K562 (cell line): ENCODE results near the gene TMTC2. TPM values are rescaled to one million over a fixed set of nuclear protein-coding genes. Genes with fewer than 3 reads are reported as not detected.

Source experiments
- CREM ChIP-seq: IDR thresholded peaks from 2 replicates; pipeline ENCODE4 v1.6.1; 2014; ENCODE audit warnings: antibody characterized with exemption, low read depth
- MEF2D ChIP-seq: conservative IDR thresholded peaks from 2 replicates; pipeline ENCODE4 v1.6.1; 2016; ENCODE audit warnings: low read depth, missing genetic modification characterization, missing compliant biosample characterization
- PTRF ChIP-seq: fragments of 450-650 bp; IDR thresholded peaks from 2 replicates; pipeline ENCODE4 v1.6.1; 2016; ENCODE audit warnings: mild to moderate bottlenecking, missing genetic modification characterization, missing compliant biosample characterization
- RBBP5 ChIP-seq: fragments of 200-600 bp; sonication (generic); IDR thresholded peaks from 2 replicates; pipeline ENCODE4 v1.6.1; 2012; ENCODE audit warnings: borderline replicate concordance, mild to moderate bottlenecking, low read length, control low read depth, inconsistent platforms; ENCODE audit not compliant: insufficient read depth, poor library complexity, severe bottlenecking
- SAFB ChIP-seq: fragments of 200-400 bp; formaldehyde crosslinking; IDR thresholded peaks from 2 replicates; pipeline ENCODE4 v1.6.1; 2017; ENCODE audit warnings: low read depth, low read length, borderline replicate concordance
- TAF9B ChIP-seq: fragments of 450-650 bp; IDR thresholded peaks from 2 replicates; pipeline ENCODE4 v1.6.1; 2018; ENCODE audit warnings: mild to moderate bottlenecking; ENCODE audit not compliant: partially characterized antibody
- ZNF143 ChIP-seq: sonication (generic); formaldehyde crosslinking; IDR thresholded peaks from 2 replicates; pipeline ENCODE4 v1.9.0; 2022; ENCODE audit warnings: mild to moderate bottlenecking, missing genetic modification reagents
- polyA plus RNA-seq, 8 experiments: library from polyadenylated mRNA; depleted of rRNA in 4 of 8; stranded (reverse) in 5 of 8; unstranded in 3 of 8; fragments of >200 nt; fragmentation: Nextera tagmentation in 2 of 8; fragmentation: Illumina TruSeq in 1 of 8; extraction: Ambion mirVana in 2 of 8; extraction: Trizol in 1 of 8; gene quantifications; 2 replicates each; pipeline versions ENCODE4 v1.2.1 to v1.2.3, GENCODE V29; 2011 to 2014; ENCODE audit warnings: inconsistent platforms in 1 of 8, missing spikeins in 1 of 8
- total RNA-seq, 7 experiments: library from RNA; depleted of rRNA in 6 of 7; stranded (reverse); fragments of >200 nt in 6 of 7; fragmentation: Illumina TruSeq in 2 of 7; extraction: Trizol in 2 of 7; gene quantifications; 2 replicates each; pipeline versions ENCODE4 v1.2.1 to v1.2.3, GENCODE V29; 2011 to 2021; ENCODE audit warnings: low replicate concordance in 1 of 7
- TF ChIP-seq, protein P1 (sequence below), 2 experiments: fragments of 150-350 bp in 1 of 2; IDR thresholded peaks; 2 replicates each; pipeline ENCODE4 v1.6.1; 2012 to 2016; ENCODE audit warnings: low read depth in 2 of 2, low read length in 2 of 2, mild to moderate bottlenecking in 1 of 2, moderate library complexity in 1 of 2
- TF ChIP-seq, protein P2 (sequence below): fragments of 450-650 bp; IDR thresholded peaks from 2 replicates; pipeline ENCODE4 v1.6.1; 2016; ENCODE audit warnings: mild to moderate bottlenecking, moderate library complexity

TMTC2 gene
- total and polyA plus RNA-seq, 9 of the 15 experiments (the other 6 are each of a cell fraction or from before 2014, with no cell fraction given): 0.29 to 1.1 (median 0.55) TPM

DNA sequence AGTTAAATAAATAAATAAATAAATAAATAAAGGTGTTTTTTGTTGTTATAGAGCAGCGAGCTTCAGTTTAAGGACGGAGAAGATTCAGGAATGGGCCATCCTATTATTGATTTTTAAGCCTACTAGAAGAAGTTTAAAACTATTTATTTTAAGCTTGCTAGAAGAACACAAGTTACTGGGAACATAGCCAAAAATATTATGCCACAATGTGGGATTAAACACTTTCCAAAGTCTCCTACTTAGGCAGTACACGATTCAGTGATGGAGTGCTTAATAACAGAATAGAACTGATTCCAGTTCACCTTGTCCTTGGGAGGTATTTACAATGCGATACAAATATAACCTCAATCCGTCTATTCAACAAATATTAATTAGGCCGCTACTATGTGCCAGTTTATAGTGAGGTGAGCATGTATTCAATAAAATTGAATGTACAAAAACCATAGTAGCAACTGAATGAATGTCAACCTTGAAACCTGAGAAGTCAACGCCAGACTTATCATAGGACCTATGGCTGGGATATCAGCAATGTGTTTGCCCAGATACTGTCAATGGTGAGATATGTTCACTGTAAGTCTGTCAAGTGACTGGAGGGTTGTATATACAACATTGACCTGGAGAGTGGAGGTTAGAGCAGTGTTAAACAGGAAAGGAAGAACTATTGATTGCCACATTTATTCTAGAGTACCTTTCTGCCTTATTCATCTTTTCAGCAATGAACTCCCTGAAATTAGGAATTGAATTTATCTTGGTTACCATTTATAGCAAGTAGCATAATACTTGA is 486.4 kb downstream of the TMTC2 start (continued):
- TF ChIP-seq, protein P1, sequence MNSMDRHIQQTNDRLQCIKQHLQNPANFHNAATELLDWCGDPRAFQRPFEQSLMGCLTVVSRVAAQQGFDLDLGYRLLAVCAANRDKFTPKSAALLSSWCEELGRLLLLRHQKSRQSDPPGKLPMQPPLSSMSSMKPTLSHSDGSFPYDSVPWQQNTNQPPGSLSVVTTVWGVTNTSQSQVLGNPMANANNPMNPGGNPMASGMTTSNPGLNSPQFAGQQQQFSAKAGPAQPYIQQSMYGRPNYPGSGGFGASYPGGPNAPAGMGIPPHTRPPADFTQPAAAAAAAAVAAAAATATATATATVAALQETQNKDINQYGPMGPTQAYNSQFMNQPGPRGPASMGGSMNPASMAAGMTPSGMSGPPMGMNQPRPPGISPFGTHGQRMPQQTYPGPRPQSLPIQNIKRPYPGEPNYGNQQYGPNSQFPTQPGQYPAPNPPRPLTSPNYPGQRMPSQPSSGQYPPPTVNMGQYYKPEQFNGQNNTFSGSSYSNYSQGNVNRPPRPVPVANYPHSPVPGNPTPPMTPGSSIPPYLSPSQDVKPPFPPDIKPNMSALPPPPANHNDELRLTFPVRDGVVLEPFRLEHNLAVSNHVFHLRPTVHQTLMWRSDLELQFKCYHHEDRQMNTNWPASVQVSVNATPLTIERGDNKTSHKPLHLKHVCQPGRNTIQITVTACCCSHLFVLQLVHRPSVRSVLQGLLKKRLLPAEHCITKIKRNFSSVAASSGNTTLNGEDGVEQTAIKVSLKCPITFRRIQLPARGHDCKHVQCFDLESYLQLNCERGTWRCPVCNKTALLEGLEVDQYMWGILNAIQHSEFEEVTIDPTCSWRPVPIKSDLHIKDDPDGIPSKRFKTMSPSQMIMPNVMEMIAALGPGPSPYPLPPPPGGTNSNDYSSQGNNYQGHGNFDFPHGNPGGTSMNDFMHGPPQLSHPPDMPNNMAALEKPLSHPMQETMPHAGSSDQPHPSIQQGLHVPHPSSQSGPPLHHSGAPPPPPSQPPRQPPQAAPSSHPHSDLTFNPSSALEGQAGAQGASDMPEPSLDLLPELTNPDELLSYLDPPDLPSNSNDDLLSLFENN (IDR thresholded peaks at IDR 0.05; ENCODE audit: low read depth in 2 of 2, low read length in 2 of 2): peak in 1 of 2 experiments; percentile 93; a peak in 2 of 4 replicates
- TF ChIP-seq MEF2D (tag) (peak; percentile 5), ZNF143 (no peak), TAF9B (peak; percentile 47), SAFB (no peak), PTRF (tag) (no peak), RBBP5 (peak; percentile 34), CREM (peak; percentile 53; the same call in 1 of the 2 replicates)
- TF ChIP-seq, protein P2, sequence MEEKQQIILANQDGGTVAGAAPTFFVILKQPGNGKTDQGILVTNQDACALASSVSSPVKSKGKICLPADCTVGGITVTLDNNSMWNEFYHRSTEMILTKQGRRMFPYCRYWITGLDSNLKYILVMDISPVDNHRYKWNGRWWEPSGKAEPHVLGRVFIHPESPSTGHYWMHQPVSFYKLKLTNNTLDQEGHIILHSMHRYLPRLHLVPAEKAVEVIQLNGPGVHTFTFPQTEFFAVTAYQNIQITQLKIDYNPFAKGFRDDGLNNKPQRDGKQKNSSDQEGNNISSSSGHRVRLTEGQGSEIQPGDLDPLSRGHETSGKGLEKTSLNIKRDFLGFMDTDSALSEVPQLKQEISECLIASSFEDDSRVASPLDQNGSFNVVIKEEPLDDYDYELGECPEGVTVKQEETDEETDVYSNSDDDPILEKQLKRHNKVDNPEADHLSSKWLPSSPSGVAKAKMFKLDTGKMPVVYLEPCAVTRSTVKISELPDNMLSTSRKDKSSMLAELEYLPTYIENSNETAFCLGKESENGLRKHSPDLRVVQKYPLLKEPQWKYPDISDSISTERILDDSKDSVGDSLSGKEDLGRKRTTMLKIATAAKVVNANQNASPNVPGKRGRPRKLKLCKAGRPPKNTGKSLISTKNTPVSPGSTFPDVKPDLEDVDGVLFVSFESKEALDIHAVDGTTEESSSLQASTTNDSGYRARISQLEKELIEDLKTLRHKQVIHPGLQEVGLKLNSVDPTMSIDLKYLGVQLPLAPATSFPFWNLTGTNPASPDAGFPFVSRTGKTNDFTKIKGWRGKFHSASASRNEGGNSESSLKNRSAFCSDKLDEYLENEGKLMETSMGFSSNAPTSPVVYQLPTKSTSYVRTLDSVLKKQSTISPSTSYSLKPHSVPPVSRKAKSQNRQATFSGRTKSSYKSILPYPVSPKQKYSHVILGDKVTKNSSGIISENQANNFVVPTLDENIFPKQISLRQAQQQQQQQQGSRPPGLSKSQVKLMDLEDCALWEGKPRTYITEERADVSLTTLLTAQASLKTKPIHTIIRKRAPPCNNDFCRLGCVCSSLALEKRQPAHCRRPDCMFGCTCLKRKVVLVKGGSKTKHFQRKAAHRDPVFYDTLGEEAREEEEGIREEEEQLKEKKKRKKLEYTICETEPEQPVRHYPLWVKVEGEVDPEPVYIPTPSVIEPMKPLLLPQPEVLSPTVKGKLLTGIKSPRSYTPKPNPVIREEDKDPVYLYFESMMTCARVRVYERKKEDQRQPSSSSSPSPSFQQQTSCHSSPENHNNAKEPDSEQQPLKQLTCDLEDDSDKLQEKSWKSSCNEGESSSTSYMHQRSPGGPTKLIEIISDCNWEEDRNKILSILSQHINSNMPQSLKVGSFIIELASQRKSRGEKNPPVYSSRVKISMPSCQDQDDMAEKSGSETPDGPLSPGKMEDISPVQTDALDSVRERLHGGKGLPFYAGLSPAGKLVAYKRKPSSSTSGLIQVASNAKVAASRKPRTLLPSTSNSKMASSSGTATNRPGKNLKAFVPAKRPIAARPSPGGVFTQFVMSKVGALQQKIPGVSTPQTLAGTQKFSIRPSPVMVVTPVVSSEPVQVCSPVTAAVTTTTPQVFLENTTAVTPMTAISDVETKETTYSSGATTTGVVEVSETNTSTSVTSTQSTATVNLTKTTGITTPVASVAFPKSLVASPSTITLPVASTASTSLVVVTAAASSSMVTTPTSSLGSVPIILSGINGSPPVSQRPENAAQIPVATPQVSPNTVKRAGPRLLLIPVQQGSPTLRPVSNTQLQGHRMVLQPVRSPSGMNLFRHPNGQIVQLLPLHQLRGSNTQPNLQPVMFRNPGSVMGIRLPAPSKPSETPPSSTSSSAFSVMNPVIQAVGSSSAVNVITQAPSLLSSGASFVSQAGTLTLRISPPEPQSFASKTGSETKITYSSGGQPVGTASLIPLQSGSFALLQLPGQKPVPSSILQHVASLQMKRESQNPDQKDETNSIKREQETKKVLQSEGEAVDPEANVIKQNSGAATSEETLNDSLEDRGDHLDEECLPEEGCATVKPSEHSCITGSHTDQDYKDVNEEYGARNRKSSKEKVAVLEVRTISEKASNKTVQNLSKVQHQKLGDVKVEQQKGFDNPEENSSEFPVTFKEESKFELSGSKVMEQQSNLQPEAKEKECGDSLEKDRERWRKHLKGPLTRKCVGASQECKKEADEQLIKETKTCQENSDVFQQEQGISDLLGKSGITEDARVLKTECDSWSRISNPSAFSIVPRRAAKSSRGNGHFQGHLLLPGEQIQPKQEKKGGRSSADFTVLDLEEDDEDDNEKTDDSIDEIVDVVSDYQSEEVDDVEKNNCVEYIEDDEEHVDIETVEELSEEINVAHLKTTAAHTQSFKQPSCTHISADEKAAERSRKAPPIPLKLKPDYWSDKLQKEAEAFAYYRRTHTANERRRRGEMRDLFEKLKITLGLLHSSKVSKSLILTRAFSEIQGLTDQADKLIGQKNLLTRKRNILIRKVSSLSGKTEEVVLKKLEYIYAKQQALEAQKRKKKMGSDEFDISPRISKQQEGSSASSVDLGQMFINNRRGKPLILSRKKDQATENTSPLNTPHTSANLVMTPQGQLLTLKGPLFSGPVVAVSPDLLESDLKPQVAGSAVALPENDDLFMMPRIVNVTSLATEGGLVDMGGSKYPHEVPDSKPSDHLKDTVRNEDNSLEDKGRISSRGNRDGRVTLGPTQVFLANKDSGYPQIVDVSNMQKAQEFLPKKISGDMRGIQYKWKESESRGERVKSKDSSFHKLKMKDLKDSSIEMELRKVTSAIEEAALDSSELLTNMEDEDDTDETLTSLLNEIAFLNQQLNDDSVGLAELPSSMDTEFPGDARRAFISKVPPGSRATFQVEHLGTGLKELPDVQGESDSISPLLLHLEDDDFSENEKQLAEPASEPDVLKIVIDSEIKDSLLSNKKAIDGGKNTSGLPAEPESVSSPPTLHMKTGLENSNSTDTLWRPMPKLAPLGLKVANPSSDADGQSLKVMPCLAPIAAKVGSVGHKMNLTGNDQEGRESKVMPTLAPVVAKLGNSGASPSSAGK: no peak
